Activated T-cell treated with anti-CD3 and anti-CD28 coated beads for 48 hours (primary cell): ENCODE data around the gene AFG3L2.
"Not testable (repeated sequence)": the region's sequence is repeated elsewhere in the genome, so short reads cannot be mapped to it uniquely, and the experiment has no call there.

Source experiments
- DNase-seq: peaks from one replicate; pipeline ENCODE4 v3.0.0-alpha.2; 2020; ENCODE audit warnings: low read depth

The AFG3L2 gene

DNA sequence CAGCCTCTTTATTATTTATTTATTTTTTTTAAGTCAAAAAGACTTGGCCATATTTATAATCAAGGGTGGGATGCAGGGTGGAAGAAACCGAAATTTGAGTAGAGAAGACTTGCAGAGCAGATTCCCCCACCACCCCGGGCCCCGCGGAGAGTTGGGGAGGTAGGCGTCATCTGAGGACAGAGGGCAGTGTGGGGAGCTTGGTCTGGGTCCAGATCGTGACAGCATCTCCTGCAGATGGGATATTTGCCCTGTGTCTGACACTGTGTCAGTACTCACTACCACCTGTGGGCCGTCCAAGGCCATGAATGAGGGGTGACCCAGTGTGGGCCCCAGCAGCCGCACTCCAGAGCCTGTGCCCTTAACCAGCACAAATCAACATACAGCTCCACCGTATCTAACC lies 20.2 kb upstream of the AFG3L2 start:
- DNase-seq: no peak

GRCh38 chr18:12394428-12394827 lies 17.4 kb upstream of the AFG3L2 start:
- DNase-seq: no peak

DNA sequence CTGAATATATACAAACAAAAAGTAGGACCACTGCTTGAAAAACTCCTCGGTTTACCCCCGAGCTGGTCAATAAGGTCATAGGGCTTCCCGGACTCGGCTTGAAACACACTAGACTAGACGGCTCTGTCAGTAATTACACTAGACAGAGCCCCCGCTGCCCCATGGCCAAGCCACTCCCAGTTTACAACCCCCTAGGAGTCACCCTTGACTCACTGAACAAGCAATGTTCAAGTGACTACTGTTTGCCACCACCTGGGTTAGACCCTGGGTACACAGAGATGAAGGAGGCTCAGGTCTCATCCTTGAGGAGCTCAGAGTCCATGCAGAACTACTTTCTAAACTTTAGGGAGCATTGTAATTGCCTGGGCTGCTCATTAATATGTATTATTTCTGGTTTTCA lies 17.0 kb upstream of the AFG3L2 start:
- no peak for DNase-seq

DNA sequence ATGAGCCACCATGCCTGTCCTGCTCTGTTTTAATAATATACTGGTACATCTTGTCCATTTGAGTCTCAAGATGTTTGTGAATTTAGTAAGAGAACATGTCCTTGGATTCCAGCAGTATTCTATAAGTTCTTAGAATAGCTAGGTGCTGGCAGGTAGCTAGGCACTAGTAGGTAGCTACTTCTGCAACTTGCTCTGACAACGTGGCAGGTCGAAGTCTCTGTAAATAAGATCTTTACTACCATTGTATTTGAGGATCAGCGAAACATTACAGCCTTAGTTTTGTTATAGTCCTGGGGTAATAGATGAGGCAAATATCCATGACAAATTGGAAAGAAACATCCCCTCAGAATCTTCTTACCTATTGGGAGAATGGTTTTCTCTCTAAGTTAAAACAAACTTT lies 16.5 kb upstream of the AFG3L2 start:
- DNase-seq: no peak

DNA sequence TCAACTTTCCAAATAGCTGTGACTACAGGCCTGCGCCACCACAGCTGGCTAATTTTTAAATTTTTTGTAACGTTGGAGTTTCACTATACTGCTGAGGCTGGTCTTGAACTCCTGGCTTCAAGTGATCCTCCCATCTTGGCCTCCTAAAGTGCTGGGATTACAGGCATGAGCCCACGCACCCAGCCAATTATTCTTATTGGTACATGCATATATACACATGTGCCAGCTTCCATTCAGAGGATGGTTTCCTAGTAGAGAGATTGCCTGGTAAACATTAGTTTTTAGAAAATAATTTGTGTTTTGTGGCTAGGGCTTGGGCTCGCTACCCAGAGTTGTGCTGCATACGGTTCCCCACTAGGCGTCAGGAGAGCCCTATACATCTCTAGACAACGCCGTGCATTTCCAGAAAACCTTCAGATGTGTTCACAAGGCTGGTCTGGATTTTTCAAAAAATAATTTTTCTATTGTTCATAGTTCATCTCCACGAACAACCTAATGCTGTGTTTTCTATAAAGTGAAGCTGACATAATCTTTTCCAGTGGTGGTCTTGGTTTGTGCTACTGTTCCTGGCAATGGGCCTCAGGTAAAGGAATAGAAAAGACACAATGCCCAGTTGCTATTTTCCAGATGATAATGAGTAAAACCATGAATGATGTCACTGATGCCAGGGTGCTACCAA lies 14.6 kb upstream of the AFG3L2 start:
- no peak for DNase-seq

GRCh38 chr18:12388442-12388841 lies 11.4 kb upstream of the AFG3L2 start:
- DNase-seq: no peak

GRCh38 chr18:12384261-12384660 lies 7.2 kb upstream of the AFG3L2 start:
- no peak for DNase-seq

DNA sequence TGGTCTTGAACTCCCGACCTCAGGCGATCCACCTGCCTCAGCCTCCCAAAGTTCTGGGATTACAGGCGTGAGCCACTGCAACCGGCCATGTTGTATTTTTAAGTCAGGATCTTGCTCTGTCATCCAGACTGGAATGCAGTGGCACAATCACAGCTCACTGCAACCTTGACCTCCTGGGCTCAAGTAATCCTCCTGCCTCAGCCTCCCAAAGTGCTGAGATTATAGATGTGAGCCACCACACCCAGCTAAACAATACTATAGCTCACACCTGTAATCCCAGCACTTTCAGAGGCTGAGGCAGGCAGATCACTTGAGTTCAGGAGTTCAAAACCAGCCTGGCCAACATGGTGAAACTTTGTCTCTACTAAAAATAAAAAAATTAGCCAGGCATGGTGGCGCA lies 6.7 kb upstream of the AFG3L2 start:
- not testable (repeated sequence) for DNase-seq

DNA sequence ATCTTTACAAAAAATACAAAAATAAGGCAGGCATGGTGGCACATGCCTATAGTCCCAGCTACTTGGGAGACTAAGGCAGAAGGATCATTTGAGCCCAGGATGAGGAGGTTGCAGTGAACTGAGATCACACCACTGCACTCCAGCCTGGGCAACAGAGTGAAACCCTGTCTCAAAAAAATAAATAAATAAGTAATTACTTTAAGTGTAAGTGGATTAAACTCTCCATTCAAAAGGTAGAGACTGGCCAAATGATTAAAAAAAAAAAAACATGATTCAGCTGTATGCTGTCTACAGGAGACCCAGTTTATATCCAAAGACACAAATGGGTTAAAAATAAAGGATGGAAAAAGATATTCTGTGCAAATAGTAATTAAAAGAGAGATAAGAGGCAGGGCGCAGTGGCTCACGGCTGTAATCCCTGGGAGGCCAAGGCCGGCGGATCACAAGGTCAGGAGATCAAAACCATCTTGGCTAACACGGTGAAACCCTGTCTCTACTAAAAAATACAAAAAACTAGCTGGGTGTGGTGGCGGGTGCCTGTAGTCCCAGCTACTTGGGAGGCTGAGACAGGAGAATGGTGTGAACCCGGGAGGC lies 5.3 kb upstream of the AFG3L2 start:
- not testable (repeated sequence) for DNase-seq

GRCh38 chr18:12378198-12378558 lies 1.2 kb upstream of the AFG3L2 start:
- DNase-seq: not testable (repeated sequence)

DNA sequence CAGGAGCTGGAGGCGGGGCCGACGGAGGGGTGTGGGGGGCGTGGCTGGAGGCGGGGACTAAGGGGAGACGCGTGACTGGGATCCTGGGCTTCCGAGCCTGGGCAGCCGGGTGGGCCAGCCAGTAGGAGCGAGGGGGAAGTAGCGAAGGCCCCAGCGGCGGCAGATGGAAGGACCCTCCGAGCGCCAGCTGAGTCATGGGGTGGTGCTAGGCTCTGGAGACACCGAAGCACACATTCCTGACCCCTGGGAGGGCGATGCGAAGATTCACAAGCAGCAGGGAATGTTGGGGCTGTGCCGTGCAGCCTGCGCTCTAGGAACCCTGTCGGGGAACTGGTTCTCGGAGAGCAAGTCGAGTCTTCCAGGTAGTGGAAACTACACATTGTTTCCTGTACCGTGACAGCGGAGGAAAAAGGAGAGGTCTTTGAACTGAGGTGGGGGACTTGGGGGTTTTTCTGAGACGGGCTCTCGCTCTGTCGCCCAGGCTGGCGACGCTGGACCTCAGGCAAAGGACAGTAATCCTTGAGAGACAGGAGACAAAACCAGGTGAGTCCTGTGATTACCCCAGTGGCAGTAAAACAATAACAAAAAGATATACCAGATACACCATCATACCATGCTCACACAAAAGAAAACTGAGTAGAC lies 650 bp upstream of the AFG3L2 start:
- no peak for DNase-seq

- DNase-seq: no peak
Observed at GRCh38 chr18:12376034-12376753, 833 bp downstream of the AFG3L2 start.

DNA sequence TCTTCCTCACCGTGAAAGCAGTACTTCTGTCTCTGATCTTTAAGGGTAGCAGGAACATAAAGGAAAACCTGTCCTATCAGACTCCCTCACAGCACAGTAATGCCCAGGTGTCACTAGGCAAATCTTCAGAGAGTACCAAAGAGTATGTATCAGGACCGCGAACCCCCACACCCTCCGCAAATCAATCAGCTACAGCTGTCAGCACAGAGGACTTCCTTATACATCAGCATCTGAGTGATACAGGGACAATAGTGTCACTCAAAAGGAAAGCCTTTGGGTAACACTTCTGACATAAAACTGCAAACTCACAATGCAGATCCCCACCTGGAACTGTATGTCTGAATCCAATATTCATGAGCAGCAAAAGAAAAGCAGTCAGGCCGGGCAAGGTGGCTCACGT lies 2.6 kb downstream of the AFG3L2 start:
- DNase-seq: no peak

GRCh38 chr18:12373771-12374116 lies 3.3 kb downstream of the AFG3L2 start:
- no peak for DNase-seq

DNA sequence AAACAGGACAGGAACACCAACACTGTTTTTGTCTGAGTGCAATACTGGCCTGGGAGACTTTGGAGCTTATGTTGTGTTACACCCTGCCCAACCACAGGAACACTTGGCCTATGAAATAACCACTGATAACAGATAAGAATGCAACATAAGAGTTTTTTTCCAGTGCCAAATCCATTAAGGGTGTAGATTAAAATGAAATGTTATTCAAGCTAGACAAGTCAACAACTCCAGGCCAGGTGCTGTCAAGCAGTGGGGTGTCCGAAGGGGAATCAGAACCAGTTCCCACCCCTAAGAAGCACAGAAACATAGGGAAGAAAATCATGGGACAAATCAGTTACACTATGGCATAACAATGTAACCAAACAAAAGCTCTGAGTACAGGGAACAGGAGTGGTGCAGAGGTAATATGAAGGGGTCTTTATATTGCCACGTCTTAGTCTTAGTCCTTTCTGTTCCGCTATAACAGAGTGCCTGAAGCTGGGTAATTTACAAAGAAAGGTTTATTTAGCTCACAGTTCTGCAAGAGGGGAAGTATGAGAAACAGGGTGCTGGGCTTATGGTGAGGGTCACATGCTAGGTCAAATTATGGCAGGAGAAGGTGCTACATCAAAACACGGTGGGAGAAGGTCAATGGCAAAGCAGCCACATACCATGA lies 3.8 kb downstream of the AFG3L2 start:
- DNase-seq: no peak

DNA sequence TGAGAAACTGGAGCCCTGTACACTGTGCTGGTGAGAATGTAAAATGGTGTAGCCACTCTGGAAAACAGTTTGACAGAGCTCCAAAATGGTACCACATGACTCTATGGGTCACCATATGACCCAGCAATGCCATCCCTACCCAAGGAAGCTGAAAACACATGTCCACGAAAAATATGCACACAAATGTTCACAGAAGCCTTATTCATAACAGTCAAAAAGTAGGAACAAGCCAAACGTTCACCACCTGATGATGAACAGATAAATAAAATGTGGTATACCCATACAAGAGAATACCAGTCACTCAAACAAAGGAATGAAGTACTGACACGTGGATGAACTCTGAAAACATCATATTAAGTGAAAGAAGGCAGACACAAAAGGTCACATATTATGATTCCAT lies 4.6 kb downstream of the AFG3L2 start:
- DNase-seq: no peak

DNA sequence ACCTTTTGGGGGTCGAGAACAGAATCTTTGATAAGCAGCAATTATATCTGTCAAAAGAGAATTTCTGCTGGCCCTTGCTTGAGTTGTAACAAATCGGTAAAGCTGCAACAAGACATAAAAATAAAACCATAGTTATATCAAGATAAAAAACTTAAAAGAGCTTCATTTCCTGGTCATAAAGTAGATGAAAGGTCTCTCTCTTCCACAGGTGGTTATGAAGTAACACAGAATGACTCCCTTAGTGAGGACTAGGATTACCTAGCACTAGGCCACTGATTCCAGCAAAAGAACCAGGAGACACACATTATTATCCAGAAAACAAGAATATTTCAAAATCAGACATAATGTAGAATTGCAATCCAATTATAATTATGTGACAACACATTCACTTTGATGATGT lies 5.4 kb downstream of the AFG3L2 start:
- no peak for DNase-seq

DNA sequence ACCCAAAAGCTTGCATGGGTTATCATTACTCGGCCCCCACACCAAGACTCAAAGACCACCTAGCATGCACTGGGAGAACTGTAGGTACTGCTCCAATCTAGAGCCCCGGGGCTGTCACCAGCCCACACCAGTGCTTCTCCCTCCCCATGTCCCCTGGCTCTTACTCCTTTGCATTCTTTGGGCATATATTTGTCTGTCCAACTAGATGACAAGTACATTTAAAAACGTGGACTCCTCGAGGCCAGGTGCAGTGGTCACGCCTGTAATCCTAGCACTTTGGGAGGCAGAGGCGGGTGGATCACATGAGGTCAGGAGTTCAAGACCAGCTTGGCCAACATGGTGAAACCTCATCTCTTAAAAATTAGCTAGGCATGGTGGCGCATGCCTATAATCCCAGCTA lies 7.8 kb downstream of the AFG3L2 start:
- DNase-seq: no peak

- DNase-seq: no peak
Observed at GRCh38 chr18:12366784-12367183, 10.2 kb downstream of the AFG3L2 start.

- DNase-seq: no peak
Observed at GRCh38 chr18:12366379-12366778, 10.6 kb downstream of the AFG3L2 start.

DNA sequence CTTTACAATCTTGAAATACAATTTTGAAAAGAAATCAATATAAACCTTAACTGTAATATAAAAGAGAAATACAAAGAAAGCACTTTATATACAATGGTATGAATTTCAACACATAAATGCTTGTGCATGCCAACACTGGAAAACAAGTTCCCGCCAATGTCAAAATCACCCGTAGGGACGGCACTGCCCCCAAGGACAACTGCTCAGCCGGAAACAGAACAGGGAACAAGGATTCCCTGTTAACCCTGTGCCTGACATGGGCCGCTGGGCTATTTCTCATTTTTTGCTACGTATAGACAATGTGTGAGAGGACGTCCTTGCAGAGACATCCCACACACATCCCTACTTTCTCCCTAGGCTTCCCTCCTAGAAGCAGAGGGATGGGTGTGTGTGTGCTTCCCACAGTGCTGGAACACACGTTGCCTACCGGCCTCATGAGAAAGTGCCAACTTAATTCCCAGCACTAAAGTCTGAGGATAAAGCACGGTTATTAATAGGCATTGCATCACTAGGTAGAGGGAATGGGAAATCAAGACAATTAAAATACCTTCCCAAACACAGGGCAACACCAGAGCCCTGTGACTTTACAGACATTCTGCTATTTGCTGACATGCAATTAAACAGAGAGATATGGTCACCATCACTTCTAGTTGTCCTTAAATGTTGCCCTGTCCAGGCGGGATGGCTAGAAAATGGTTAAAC lies 14.4 kb downstream of the AFG3L2 start:
- DNase-seq: no peak

DNA sequence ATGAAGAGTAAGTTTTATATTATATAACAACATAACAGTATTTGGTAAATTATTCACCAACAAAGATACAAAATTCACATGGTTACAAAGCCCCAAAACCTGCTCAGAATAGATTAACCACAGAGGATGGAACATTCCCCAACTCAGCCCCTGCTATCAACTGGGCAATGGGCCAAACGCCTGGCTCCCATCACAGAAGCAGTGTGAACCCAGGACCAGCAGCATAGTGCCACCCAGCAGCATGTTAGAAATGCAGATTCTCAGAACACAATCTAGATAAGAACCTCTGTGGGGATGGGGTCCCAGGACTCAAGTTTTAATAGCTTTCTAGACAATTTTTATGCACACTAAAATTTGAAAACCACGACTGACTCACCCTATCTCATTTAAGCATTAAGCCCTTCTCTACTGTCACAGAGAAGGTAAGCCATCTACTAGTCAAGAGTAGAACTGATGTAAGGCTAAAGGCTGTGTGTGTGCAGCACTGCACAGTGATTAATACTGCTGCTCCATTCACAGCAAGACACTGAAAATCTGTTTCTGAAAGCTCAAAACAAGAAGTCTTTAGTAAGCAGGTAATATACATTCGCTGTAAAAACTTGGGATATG lies 15.2 kb downstream of the AFG3L2 start:
- no peak for DNase-seq
